GM11168 (cell line): Measurements from ENCODE around the gene MLF1.

Source experiments
- in situ Hi-C: fragments of 300-500 bp; cut with MboI; formaldehyde crosslinking; loops from one replicate; pipeline ENCODE4 v1.12.0; 2022; ENCODE audit warnings: low sequenced_read_pairs; ENCODE audit not compliant: unreplicated experiment

MLF1 gene

DNA sequence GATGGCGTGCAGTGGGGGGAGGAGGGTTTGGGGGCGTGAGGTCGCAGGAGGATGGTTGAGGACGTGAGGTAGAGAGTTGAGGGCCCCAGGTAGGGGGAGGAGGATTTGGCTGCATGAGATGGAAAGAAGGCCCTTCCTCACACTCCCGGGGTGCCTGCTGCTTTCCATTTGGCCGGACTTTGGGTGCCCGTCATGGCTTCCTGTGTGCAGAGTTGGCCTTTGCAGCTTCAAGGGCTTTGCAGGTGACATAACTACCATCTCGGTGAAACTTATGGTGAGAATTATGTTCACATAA is 1.7 kb downstream of the MLF1 start:
- in situ Hi-C loops = no loop called here

DNA sequence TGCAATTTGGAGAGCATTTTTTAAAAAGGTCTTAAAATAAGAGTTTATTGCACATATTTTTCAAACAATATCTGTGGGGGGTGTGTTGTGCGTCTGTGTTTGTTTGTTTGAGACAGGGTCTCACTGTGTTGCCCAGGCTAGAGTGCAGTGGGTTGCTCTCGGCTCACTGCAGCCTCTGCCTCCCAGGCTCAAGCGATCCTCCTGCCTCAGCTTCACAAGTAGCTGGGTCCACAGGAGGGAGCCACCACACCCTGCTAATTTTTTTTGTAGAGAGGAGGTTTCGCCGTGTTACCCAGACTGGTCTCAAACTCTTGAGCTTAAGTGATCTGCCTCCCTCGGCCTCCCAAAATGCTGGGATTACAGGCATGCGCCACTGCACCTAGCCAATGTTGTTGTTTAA is 2.7 kb downstream of the MLF1 start:
- in situ Hi-C loops = no loop called here

DNA sequence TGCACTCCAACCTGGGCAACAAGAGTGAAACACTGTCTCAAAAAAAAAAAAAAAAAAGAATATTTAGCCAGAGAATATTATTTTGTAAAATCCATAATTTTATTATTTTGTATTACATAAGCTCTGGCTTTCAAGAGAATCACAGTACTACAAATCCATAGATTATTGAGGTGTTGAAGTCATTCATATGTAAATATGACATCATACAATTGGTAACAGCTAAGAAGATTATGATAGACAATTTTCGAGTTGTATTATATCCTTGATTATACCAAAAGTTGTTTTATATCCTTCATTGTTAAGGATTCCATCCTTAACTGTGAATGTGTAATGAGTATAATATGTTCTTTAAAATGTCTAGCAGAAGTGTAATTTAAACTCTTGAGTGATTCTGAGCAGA is 3.7 kb downstream of the MLF1 start:
- in situ Hi-C loops = no loop called here

DNA sequence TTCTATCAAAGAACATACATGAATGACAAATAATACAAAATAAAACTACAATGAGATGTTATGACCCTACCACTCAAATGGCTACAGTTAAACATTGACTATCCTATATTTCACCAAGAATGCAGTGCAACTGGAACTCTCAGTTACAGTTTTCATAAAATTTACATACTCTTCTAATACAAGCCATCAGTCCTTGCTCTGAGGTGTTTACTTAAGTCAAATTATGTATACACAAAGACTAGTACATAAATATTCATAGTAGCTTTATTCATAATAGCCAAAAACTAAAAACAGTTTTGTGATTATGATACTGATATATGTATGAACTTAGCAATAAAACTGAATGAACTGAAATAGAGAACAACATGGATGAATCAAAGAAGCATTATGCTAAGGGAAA is 19.2 kb downstream of the MLF1 start:
- in situ Hi-C loops = no loop called here

DNA sequence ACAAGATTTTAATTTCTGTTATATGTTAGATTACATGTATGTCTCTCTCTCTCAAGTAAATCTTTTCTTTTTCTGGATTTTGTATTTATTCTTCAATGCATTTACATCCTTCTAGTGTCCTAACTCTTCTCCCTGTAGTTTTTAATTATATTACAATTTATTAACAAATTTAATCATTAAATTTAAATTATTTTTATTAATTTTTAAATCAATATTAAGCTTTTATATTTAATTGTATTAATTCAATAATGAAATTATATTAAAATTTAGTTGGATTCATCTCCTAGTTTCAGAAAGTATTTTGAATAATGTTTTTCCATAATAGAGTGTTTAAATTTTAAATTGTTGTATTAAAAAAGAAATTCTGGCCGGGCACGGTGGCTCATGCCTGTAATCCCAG is 29.8 kb downstream of the MLF1 start:
- in situ Hi-C loops = no loop called here

DNA sequence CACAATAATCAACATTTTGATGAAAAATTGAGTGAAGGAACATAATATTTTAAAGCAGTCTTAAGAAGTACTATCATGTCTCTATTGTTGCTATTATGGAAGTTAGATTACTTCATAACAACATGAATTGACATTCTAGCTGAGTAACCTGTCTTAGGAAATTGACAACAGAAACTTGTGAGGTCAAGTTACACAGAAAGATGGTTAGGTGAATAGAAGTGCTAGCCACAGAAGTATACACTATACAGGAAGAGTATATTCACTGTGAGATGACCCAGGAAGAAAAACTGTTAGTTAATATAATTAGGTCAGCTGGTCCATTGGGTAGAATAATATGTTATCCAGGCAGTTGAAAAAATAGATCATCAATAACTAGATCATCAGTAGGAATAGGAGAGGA is 31.2 kb downstream of the MLF1 start:
- in situ Hi-C loops = no loop called here

DNA sequence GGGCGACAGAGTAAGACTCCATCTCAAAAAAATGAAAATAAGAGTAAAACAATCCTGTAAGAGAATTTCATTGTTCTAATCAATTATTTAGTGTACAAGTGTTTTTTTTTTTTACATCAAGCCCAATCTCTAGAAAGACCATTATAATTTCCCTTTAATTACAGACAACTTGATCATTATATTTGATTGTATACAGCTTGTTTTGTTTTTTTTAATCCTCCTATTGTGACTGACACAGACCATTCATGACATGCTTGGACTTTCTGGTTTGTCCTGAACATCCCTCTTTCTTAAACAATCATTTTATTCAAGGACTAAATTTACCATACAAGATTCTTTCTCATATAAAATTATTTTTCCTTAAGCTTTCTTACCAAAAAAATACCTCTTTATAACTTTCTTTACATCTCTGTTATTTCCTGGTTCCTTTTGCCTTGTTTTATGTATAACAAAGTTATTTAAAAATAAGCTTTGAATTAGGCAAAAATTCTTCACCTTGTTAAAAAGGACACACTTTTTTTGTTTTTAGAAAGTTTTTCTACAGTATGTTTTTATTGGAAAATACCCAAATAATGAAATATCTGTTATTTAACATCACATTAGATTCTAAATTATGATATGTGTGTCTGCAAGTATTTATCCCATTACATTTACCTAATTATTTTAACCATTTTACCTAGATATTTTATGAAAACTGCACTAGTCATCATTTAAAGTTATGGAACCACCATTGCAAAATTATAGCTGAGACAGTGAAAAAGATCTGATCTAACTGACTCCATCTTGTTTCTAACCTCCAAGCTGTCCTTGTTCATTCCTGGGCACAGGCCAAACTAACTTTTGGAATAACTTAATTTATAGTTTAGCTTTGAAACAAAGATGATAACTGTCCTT is 47.2 kb downstream of the MLF1 start:
- in situ Hi-C loops = no loop called here

DNA sequence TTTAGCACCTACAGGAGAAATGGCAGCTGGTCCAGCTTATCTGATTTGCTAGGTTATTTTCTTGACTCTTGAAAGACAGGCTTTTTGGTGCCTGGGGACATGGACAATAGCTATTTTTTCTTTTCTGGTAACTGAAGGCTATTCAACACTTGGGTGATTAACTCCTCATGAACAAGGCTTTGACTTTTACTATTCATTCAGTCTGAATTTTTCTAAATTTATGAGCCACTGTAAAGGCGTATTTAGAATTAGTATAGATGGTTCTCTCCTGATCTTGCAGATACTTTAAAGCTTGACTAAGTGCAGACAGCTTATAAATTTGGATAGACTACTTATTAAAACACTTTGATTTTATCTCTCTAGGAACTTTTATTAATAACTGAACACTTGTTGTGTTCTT is 54.9 kb downstream of the MLF1 start:
- in situ Hi-C loops = no loop called here

DNA sequence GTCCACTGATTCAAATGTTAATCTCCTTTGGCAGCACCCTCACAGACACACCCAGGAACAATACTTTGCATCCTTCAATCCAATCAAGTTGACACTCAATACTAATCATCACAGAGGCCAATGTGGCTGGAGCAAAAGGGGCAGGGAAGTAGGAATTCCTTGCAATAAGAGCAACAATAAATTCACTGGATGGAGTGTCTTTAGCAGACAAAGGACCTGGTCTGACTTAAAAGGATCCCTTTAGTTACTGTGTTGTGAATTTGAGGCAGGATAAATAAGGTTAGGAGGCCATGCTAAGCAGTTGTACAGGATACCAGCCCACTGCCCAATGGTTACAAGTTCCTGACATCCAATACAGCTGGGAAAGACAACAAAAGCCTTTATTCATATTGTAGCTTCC is 61.0 kb downstream of the MLF1 start:
- in situ Hi-C loops = no loop called here

DNA sequence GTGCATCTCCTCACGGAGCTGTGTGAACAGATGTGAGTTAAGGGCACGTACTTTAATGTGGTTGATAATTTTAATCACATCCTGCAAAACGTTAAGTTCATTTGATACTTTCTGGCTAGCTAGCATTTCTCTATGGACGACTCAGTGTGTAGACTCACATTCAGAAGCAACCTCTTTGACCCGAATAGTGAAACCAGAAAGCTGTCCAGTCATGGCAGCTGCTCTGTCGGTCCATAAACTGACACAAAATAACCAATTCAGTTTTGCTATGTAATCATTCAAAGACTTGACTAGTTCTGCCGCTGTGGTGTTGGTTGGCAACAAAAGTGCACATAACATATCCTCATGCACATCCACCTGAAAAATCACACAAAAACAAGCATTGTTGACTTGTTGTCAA is 69.7 kb downstream of the MLF1 start:
- in situ Hi-C loops = no loop called here

DNA sequence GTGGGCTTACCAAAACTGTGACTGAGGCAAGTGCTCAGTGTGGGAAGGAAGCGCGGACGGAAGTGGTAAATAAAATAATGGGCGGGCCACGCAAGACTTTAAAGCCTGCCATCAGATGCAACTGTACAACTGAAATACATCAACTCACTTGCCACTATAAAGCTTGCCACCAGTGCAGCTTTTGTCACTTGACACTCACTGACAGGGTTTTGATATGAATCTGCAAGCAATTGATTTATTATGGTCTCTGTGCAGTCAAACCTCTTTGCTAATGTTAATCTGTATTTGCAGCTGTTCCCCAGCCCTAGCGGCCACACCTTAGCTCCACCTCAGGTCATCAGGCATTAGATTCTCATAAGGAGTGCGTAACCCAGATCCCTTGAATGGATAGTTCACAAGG is 71.0 kb downstream of the MLF1 start:
- in situ Hi-C loops = no loop called here

DNA sequence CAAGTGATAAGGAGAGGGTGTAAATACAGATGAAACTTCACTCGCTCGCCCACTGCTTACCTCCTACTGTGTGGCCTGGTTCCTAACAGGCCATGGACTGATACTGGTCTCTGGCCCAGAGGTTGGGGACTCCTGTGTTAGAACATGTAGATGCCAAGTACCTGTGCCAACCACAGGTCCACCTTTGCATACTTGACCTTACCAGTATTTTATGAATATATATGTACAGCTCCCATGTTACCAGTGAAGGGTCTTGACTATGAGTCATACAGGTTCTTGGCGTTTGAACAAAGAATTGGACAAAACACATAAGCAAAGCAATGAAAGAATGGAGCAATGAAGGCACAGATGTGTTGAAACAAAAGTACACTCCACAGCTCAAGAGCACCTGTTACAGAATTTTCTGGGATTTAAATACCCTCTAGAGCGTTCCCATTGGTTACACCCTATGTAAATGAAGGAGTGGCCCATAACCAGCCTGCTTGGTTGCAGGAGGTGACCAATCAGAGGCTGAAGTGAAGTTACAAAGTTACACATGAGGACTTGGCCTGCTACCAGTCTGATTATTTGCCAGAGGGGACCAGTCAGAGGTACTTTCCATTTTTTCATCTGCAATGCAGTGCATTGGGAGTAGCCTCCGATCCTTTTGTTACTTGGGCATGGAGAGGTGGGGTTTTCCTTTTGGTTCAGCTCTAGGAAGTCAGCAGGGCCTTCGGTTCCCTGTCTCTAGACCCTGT is 71.6 kb downstream of the MLF1 start:
- in situ Hi-C loops = no loop called here

DNA sequence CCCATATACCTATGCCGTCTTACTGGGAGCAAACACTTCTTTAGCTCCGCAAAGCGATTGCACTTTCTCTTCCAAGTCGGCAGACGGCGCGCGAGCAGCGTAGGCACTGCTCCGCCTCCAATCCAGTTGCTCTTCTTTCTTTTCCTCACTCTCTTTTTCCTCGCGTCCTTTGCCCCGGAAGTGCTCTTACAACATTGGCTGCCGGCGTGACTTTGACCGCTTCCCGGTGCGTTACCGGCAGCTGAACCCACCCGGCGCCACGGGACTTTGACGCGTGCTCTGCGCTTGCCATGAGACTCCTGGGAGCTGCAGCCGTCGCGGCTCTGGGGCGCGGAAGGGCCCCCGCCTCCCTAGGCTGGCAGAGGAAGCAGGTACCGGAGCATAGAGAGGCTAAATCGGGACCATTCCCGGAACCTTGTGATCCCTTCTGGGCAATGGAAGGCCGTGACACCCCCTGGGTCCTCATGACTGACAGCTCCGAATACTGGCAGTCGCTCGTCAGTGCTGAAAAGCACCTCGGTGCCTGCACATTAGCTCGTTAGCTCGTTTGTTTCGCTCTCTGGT is 73.4 kb downstream of the MLF1 start, which contains the start of gene GFM1:
GFM1 (plus strand) TSS at position 183 of the 564 bp plus-strand sequence; CDS start at position 291, 108 bp downstream.
- in situ Hi-C loops = no loop called here

DNA sequence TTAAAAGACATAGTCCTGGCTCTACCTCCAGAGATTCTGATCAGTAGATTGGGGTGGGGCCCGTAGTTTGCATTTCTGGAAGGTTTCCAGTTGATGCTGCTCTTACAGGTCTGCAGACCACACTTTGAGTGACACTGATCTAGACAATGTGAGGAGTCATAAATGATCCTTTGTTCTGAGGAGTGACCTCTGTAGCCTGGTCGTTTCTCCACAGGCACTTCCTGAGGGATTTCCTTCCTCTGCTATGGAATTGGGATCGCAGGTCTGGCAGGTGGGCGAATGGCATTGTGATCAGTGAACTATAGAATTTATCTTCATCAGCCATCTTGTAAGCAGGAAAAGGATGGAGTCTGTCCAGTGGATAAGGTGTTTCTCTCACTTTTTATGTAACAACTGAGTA is 78.8 kb downstream of the MLF1 start:
- in situ Hi-C loops = no loop called here

DNA sequence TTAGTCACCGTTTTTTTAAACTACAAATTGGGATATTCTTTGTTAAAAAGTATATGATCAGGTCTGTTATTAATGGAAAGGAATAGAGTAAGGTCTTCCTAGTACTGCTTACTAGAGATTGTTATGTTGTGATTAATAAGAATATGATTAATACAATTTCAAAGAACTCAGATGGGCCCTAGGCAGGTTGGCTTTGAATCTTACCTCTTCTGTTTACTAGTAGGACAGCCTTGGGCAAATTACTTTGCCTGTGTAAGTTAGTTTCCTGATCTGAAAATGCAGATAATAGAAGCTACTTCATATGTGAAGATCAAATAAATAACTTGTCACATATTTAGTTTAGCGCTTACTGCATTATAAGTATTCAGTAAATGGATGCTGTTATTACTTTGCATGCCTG is 80.2 kb downstream of the MLF1 start:
- in situ Hi-C loops = no loop called here

DNA sequence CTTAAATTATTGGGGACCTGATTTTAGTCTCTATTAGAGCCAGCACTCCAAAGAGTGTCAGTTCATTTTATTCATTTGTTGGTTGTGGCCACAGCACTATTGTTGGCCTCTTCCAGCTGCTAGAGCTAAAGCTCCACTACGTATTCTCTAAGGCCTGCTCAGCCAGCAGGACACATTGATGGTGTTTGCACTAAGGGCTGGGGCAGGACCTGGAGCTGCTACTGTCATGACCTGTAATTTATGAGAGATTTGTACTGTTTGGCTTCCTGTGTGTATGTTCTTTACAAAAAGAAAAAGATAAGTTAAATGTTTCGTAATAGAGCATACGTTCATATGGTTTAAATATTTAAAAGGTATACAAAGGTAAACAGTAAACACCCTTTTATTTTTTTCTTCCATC is 81.5 kb downstream of the MLF1 start:
- in situ Hi-C loops = no loop called here
